SH-SY5Y (cell line): ENCODE data around the gene PARP2.

Experiments used
- GATA2 ChIP-seq: IDR thresholded peaks from 2 replicates; pipeline ENCODE4 v1.6.1; 2011; ENCODE audit warnings: mild to moderate bottlenecking, low read depth, low read length
- GATA3 ChIP-seq: IDR thresholded peaks from 2 replicates; pipeline ENCODE4 v1.6.1; 2011; ENCODE audit warnings: low read depth, mild to moderate bottlenecking, low read length, moderate library complexity

The PARP2 gene

GRCh38 chr14:20332788-20333493 is 10.5 kb upstream of the PARP2 start, which contains the start of gene CCNB1IP1:
Gene CCNB1IP1, minus strand, starts transcription at chr14:20333279. Its CDS starts 16,756 bp downstream, at chr14:20316523.
- TF ChIP-seq GATA2 (peak; percentile 43; the same call in 1 of the 2 replicates), GATA3 (no peak)

DNA sequence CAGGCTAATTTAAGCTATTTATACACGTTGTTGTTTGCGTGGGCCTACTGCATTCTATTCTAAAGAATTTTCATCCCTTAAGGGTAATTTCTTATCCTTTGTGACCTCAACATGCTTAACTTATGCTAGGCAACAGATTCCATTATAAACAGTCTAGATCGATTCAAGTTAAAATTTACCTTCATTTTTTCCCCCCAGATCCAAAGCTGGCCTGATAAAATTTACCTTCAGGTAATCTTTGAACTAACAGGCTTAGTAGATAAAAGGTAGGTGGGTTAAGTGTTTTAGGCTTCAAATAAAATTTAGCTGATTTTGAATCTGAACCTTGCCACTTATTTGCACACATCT is 10.0 kb upstream of the PARP2 start:
- no peak for TF ChIP-seq GATA2
- no peak for TF ChIP-seq GATA3

DNA sequence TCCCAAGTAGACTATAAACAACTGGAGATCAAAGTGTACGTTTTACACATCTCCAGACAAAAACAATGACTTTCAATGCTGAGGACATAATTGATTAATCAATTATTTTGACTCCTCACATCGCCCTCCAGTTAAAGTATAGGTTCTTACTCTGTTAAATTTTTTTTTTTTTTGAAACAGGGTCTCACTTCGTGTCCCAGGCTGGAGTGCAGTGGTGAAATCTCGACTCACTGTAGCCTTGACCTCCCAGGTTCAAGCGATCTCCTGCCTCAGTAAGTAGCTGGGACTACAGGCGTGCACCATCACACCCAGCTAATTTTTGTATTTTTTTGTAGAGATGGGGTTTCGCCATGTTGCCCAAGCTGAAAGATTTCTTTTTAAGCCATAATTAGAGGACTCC is 9.4 kb upstream of the PARP2 start:
- TF ChIP-seq GATA3 (no peak), GATA2 (no peak)

GRCh38 chr14:20341646-20342045 is 1.8 kb upstream of the PARP2 start:
- no peak for TF ChIP-seq GATA3
- no peak for TF ChIP-seq GATA2

- TF ChIP-seq GATA3, result no peak
- no peak for TF ChIP-seq GATA2
Measured at GRCh38 chr14:20343862-20344220, 406 bp downstream of the PARP2 start.

DNA sequence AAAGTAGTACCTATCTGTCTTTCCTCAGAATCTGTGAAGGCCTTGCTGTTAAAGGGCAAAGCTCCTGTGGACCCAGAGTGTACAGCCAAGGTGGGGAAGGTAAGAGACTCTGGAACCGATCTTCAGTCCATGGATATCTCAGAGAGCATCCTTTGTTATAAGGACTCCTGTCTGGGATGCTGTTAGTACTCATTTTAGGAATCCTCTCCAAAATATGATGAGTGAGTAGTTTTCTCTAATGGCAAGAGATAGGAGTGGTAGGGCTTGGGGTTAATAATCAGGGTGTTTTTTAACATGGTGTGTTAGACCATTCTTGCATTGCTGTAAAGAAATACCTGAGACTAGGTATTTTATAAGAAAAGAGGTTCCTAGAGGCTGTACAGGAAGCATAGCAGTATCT is 1.9 kb downstream of the PARP2 start:
- TF ChIP-seq GATA3 (no peak), GATA2 (no peak)

DNA sequence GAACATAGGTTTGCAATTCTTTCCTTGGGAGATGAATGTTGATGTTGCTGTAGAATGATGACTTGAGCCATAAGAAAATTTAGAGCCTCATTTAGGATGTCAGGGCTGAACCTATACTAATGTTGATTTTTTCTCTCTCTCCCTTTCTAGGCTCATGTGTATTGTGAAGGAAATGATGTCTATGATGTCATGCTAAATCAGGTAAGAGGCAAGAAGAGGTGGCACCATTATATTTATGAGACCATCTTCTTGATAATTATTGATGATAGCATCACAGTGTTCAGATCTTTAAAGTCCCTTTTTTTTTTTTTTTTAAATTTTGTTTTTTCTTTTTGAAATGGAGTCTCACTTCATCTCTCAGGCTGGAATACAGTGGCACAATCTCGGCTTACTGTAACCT is 3.3 kb downstream of the PARP2 start:
- TF ChIP-seq GATA2 (no peak), GATA3 (no peak)

DNA sequence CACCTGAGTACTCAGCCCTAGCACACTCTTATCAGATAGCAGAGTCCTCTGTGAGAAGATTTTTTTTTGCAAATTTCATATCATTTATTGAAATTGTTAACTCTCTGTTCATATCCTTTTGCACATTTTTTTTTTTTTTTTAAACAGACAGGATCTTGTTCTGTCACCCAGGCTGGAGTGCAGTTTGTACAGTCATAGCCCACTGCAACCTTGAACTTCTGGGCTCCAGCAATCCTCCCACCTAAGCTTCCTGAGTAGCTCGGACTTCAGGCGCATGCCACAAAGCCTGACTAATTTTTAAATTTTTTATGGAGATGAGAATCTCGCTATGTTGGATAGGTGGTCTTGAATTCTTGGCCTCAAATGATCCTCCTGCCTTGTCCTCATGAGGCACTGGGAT is 4.3 kb downstream of the PARP2 start:
- no peak for TF ChIP-seq GATA3
- TF ChIP-seq GATA2, result no peak

DNA sequence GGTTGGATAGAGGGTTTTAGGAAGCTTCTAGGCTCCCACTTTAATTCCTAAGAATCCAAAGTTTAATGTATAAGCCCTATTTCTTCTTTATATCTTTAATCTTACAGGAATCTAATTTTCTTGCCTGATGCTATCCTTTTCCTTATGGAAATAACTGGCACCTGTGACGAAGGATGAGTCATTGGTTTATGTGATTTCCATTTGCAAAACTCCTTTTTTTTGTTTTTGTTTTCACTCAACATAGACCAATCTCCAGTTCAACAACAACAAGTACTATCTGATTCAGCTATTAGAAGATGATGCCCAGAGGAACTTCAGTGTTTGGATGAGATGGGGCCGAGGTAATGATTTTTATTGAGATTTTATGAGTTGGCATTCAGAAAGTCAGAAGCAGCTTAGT is 6.8 kb downstream of the PARP2 start:
- TF ChIP-seq GATA2, result no peak
- TF ChIP-seq GATA3, result no peak

- no peak for TF ChIP-seq GATA3
- no peak for TF ChIP-seq GATA2
Measured at GRCh38 chr14:20350860-20351259, 7.4 kb downstream of the PARP2 start.

GRCh38 chr14:20356422-20356821 is 13.0 kb downstream of the PARP2 start:
- TF ChIP-seq GATA2 (no peak), GATA3 (no peak)

GRCh38 chr14:20365928-20366327 is 22.5 kb downstream of the PARP2 start:
- TF ChIP-seq GATA3 (no peak), GATA2 (no peak)

GRCh38 chr14:20372796-20373195 is 29.4 kb downstream of the PARP2 start:
- TF ChIP-seq GATA3 (no peak), GATA2 (no peak)

GRCh38 chr14:20375471-20375870 is 32.0 kb downstream of the PARP2 start:
- TF ChIP-seq GATA2 (no peak), GATA3 (no peak)

GRCh38 chr14:20376071-20376588 is 32.7 kb downstream of the PARP2 start:
- TF ChIP-seq GATA3 (no peak), GATA2 (no peak)

DNA sequence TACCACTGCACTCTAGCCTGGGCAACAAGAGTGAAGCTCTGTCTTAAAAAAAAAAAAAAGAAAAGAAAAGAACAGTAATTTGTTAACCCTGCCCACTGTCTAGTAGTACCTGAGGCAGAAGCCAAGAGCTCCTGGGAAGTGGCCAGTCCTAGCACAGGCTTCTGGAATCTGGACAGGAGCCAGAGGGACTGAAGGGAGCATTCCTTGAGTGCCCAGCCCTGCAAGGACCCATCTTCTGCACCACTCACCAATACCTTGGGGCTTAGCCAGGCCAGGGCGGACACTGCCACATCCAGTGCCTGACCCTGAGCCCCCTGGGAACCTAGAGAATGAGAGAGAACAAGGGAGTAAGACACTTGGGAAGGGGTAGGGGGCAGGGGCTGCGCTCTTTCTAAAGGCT is 33.7 kb downstream of the PARP2 start:
- TF ChIP-seq GATA2, result no peak
- TF ChIP-seq GATA3, result no peak

GRCh38 chr14:20379743-20380142 is 36.3 kb downstream of the PARP2 start:
- no peak for TF ChIP-seq GATA3
- TF ChIP-seq GATA2, result no peak
